Prostate gland (tissue), 2 donors: Measurements from ENCODE around the gene ARID4B. TPM values are rescaled to one million over a fixed set of nuclear protein-coding genes. Genes with fewer than 3 reads are reported as not detected.
"Not testable (repeated sequence)": the region's sequence is repeated elsewhere in the genome, so short reads cannot be mapped to it uniquely, and the experiment has no call there.

ENCODE experiments used
- DNase-seq: peaks from one replicate; pipeline ENCODE4 v3.0.0-alpha.2; 2019; ENCODE audit warnings: low spot score
- H3K27ac ChIP-seq, 2 donors: fragments of 200-600 bp; sonication (generic); 2 replicates each; pipeline ENCODE4 v1.5.1; 2017 to 2019
- H3K27me3 ChIP-seq: fragments of 200-600 bp; sonication (generic); replicated peaks from 2 replicates; pipeline ENCODE4 v1.5.1; 2019; ENCODE audit not compliant: insufficient read depth
- H3K36me3 ChIP-seq, 2 donors: fragments of 200-600 bp; sonication (generic); 1 replicate in 1 of 2; 2 replicates in 1 of 2; pipeline versions ENCODE4 v1.5.1 to v1.8.1; 2017 to 2019
- H3K4me1 ChIP-seq: fragments of 200-600 bp; sonication (generic); replicated peaks from 2 replicates; pipeline ENCODE4 v1.5.1; 2019
- H3K4me3 ChIP-seq, 2 donors: fragments of 200-600 bp; sonication (generic); 2 replicates each; pipeline ENCODE4 v1.5.1; 2017 to 2019
- H3K9me3 ChIP-seq: fragments of 200-600 bp; sonication (generic); 2 replicates; pipeline ENCODE4 v1.5.1; 2017
- CTCF ChIP-seq, 4 experiments: fragments of 200-600 bp in 2 of 4; fragments of 450-650 bp in 2 of 4; sonication (generic) in 2 of 4; IDR thresholded peaks; 1 replicate in 3 of 4; 2 replicates in 1 of 4; pipeline ENCODE4 v1.5.1; 2016 to 2019; ENCODE audit warnings: antibody characterized with exemption in 4 of 4, mild to moderate bottlenecking in 2 of 4, moderate library complexity in 2 of 4
- POLR2A ChIP-seq: fragments of 450-650 bp; IDR thresholded peaks from one replicate; pipeline ENCODE4 v1.6.1; 2016; ENCODE audit warnings: antibody characterized with exemption, mild to moderate bottlenecking
- POLR2AphosphoS5 ChIP-seq: sonication (generic); formaldehyde crosslinking; IDR thresholded peaks from one replicate; pipeline ENCODE4 v1.6.1; 2017; ENCODE audit warnings: antibody characterized with exemption
- WGBS: methylation state at CpG from one replicate; pipeline ENCODE4 v1.1.5; 2018; 5-methylcytosine and 5-hydroxymethylcytosine counted together
- intact Hi-C: fragments of 100-400 bp; cut with DNase I; formaldehyde crosslinking; loops from one replicate; pipeline ENCODE4 v1.14.2; 2022
- total RNA-seq, 2 donors: library from RNA; depleted of rRNA; stranded (reverse); fragments of >200 nt; gene quantifications; one replicate each; pipeline ENCODE4 v1.1.0, GENCODE V29; 2016

ARID4B gene
- total RNA-seq, 2 donors from 2014 or later: 28.6 to 46.4 TPM

DNA sequence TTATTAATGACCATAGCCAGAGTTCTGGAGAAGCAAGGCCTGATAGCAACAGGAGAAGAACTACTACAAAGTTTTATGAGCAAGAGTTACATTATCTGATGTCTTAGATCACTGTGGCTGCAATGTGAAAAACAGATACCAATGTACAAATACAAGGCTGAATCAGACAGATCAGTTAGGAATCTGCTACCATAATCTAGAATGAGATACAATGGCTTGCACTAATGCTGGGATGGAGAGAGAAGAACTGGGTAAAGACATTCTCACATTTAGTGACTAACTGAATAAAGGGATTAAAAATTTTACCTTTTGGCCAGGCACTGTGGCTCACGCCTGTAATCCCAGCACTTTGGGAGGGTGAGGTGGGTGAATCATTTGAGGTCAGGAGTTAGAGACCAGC, 41.3 kb downstream of the ARID4B start:
- no peak for DNase-seq
- H3K4me3 ChIP-seq: no peak overlapping the region
- no peaks in the 10 kb centered on the region for H3K4me1 ChIP-seq
- H3K9me3 ChIP-seq: no peaks in the 10 kb centered on the region
- intact Hi-C loops: no loop called here
- no peaks in the 10 kb centered on the region for H3K36me3 ChIP-seq
- H3K27ac ChIP-seq: no peak overlapping the region
- TF ChIP-seq CTCF (IDR thresholded peaks at IDR 0.05) (no peak), POLR2AphosphoS5 (no peak), POLR2A (no peak)
- no peaks in the 10 kb centered on the region for H3K27me3 ChIP-seq
- 86% methylated on average over 1 of the region's 1 CpG for WGBS

DNA sequence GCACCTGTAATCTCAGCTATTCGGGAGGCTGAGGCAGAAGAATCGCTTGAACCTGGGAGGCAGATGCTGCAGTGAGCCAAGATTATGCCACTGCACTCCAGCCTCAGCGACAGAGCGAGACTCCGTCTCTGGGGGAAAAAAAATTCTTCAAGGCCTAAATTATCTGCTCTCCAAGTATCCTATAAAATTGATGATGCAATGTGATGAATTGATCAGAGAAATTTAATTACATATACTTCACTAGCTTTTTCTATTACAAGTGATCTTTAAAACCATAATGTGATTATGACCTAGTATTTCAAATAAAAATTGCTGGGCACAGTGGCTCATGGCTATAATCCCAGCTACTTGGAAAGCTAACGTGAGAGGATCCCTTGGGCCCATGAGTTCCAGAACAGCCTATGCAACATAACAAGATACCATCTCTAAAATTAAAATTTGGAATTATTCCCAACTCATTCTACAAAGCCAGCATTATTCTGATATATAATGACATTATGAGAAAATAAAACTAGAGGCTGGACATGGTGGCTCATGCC, 43.7 kb downstream of the ARID4B start:
- Histone ChIP-seq H3K27me3 (no peaks in the 10 kb centered on the region), H3K27ac (no peak overlapping the region), H3K4me1 (no peaks in the 10 kb centered on the region), H3K36me3 (no peaks in the 10 kb centered on the region), H3K9me3 (no peaks in the 10 kb centered on the region), H3K4me3 (no peak overlapping the region)
- intact Hi-C loops: no loop called here
- 78% methylated on average over 6 of the region's 6 CpGs for WGBS
- no peak for DNase-seq
- no peak for TF ChIP-seq POLR2AphosphoS5
- no peak for TF ChIP-seq CTCF (IDR thresholded peaks at IDR 0.05)

DNA sequence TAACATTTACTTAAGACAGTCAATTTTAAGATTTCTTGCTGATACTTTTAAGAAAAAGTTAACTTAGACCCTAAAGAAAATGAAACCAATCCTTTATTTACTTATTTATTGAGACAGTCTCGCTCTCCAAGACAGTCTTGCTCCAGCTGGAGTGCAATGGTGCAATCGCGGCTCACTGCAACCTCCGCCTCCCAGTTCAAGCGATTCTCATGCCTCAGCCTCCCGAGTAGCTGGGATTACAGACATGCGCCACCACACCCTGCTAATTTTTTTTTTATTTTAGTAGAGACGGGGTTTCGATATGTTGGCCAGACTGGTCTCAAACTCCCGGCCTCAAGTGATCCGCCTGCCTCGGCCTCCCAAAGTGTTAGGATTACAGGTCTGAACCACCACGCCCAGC, 44.3 kb downstream of the ARID4B start:
- H3K27ac ChIP-seq, H3K4me1 ChIP-seq, H3K27me3 ChIP-seq, H3K9me3 ChIP-seq, H3K4me3 ChIP-seq, H3K36me3 ChIP-seq, DNase-seq, intact Hi-C loops: not testable (repeated sequence)
- 95% methylated on average over 13 of the region's 13 CpGs for WGBS

DNA sequence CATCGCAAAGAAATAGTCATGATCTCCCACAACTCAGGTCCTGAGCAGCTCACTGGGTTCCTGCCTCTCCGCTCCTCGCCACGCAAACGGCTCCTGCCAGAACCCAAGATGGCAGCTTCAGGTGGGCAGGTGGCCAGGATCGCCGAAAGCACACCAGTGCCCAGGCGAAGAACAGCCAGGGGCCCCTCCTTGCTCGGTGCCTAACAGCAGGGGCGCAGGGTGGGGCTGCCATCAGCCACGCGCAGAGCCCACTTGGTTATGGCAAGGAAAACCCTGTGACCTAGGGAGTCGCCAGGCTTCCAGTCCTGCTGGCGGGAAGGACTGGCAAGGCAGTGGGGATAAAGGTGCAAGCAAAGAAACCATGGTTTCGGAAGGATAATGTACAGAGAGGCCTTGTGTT, 47.5 kb downstream of the ARID4B start:
- no peaks in the 10 kb centered on the region for H3K4me1 ChIP-seq
- no peaks in the 10 kb centered on the region for H3K9me3 ChIP-seq
- no peaks in the 10 kb centered on the region for H3K27me3 ChIP-seq
- intact Hi-C loops: no loop called here
- no peak overlapping the region for H3K27ac ChIP-seq
- no peaks in the 10 kb centered on the region for H3K36me3 ChIP-seq
- 92% methylated on average over 15 of the region's 15 CpGs for WGBS
- TF ChIP-seq POLR2A (no peak), POLR2AphosphoS5 (no peak), CTCF (IDR thresholded peaks at IDR 0.05) (no peak)
- no peak overlapping the region for H3K4me3 ChIP-seq
- no peak for DNase-seq

GRCh38 chr1:235279694-235280093, 48.3 kb downstream of the ARID4B start:
- no peaks in the 10 kb centered on the region for H3K27me3 ChIP-seq
- H3K36me3 ChIP-seq: no peaks in the 10 kb centered on the region
- no peak overlapping the region for H3K27ac ChIP-seq
- no peak overlapping the region for H3K4me3 ChIP-seq
- DNase-seq: no peak
- H3K9me3 ChIP-seq: no peaks in the 10 kb centered on the region
- intact Hi-C loops: no loop called here
- H3K4me1 ChIP-seq: no peaks in the 10 kb centered on the region
- TF ChIP-seq POLR2AphosphoS5 (no peak), POLR2A (no peak), CTCF (IDR thresholded peaks at IDR 0.05) (no peak)
- WGBS: 82% methylated on average over 5 of the region's 5 CpGs
